H1 (cell line): ENCODE data around the gene SNX13. TPM values are rescaled to one million over a fixed set of nuclear protein-coding genes. Genes with fewer than 3 reads are reported as not detected.

Source experiments
- CTCF ChIA-PET: fragments of 300-600 bp; sonication (Branson Sonifier 250); formaldehyde crosslinking; loops from one replicate; lab custom pipeline; 2021; ENCODE audit not compliant: partially characterized antibody; lab: Charles Lee
- POLR2A ChIA-PET: fragments of 300-600 bp; sonication (Branson Sonifier 250); formaldehyde crosslinking; loops from one replicate; lab custom pipeline; 2021; ENCODE audit warnings: inconsistent platforms; ENCODE audit not compliant: partially characterized antibody; lab: Charles Lee
- DNase-seq, 2 experiments: peaks; one replicate each; pipeline versions ENCODE4 v3.0.0 to v3.0.0-alpha.2; 2010 to 2022; ENCODE audit warnings: low spot score in 2 of 2, low read depth in 1 of 2, mixed read lengths in 1 of 2
- FAIRE-seq: peaks from 2 replicates; lab custom pipeline; 2011; peaks lifted over from hg19 to GRCh38; lab: Jason Lieb, UNC
- H2AFZ ChIP-seq: 2 replicates; pipeline ENCODE4 v1.8.1; 2012; ENCODE audit warnings: low read length, inconsistent platforms
- H2AK5ac ChIP-seq: 2 replicates; pipeline ENCODE4 v1.6.1; 2013; ENCODE audit warnings: low read depth, low read length
- H2BK120ac ChIP-seq: replicated peaks from 2 replicates; pipeline ENCODE3; 2013; ENCODE audit warnings: low read depth, low read length, inconsistent platforms
- H2BK12ac ChIP-seq: 2 replicates; pipeline ENCODE4 v1.6.1; 2013; ENCODE audit warnings: low read depth, low read length
- H2BK15ac ChIP-seq: 2 replicates; pipeline ENCODE4 v1.6.1; 2013; ENCODE audit warnings: low read length
- H2BK20ac ChIP-seq: 2 replicates; pipeline ENCODE4 v1.6.1; 2013; ENCODE audit warnings: low read length
- H2BK5ac ChIP-seq: 2 replicates; pipeline ENCODE4 v1.6.1; 2013; ENCODE audit warnings: low read depth, low read length
- H3K14ac ChIP-seq: 2 replicates; pipeline ENCODE4 v1.6.1; 2013; ENCODE audit warnings: inconsistent platforms; ENCODE audit not compliant: insufficient read length
- H3K18ac ChIP-seq: 2 replicates; pipeline ENCODE4 v1.6.1; 2013; ENCODE audit warnings: low read length; ENCODE audit errors: extremely low read depth
- H3K23ac ChIP-seq: 2 replicates; pipeline ENCODE4 v1.6.1; 2013; ENCODE audit warnings: inconsistent platforms; ENCODE audit not compliant: insufficient read length
- H3K23me2 ChIP-seq: 2 replicates; pipeline ENCODE4 v1.6.1; 2013; ENCODE audit warnings: low read depth, low read length
- H3K27ac ChIP-seq: 2 replicates; pipeline ENCODE4 v1.6.1; 2011; ENCODE audit warnings: low read depth, low read length, inconsistent platforms
- H3K27me3 ChIP-seq, 4 experiments: replicated peaks in 1 of 4; 1 replicate in 1 of 4; 2 replicates in 3 of 4; pipeline versions ENCODE4 v1.6.1 to v1.8.1; 2011 to 2013; ENCODE audit warnings: low read length in 3 of 4, mild to moderate bottlenecking in 3 of 4, inconsistent platforms in 2 of 4, mixed read lengths in 2 of 4, moderate library complexity in 1 of 4; ENCODE audit not compliant: control insufficient read depth in 3 of 4, insufficient read depth in 3 of 4; ENCODE audit errors: extremely low read depth in 1 of 4
- H3K36me3 ChIP-seq, 4 experiments: 2 replicates each; pipeline versions ENCODE4 v1.6.1 to v1.8.1; 2011 to 2013; ENCODE audit warnings: mild to moderate bottlenecking in 4 of 4, low read length in 3 of 4, moderate library complexity in 2 of 4, control low read depth in 1 of 4, inconsistent platforms in 1 of 4; ENCODE audit not compliant: insufficient read depth in 4 of 4, control insufficient read depth in 2 of 4
- H3K4ac ChIP-seq: replicated peaks from 2 replicates; pipeline ENCODE3; 2013; ENCODE audit warnings: low read length, low read depth, mixed read lengths, inconsistent platforms; ENCODE audit not compliant: insufficient read length
- H3K4me1 ChIP-seq, 4 experiments: replicated peaks in 1 of 4; 1 replicate in 1 of 4; 2 replicates in 3 of 4; pipeline versions ENCODE4 v1.6.1 to v1.8.1; 2011 to 2013; ENCODE audit warnings: low read length in 3 of 4, inconsistent platforms in 2 of 4, mixed read lengths in 1 of 4; ENCODE audit not compliant: insufficient read depth in 4 of 4, control insufficient read depth in 3 of 4
- H3K4me2 ChIP-seq, 2 experiments: 2 replicates each; pipeline versions ENCODE4 v1.6.1 to v1.8.1; 2011 to 2013; ENCODE audit warnings: low read depth in 2 of 2, low read length in 2 of 2, control low read depth in 1 of 2, inconsistent platforms in 1 of 2, mild to moderate bottlenecking in 1 of 2; ENCODE audit not compliant: insufficient read depth in 1 of 2
- H3K4me3 ChIP-seq, 4 experiments: fragments of 200-600, 300-600 bp in 1 of 4; sonication (generic), shearing (Covaris generic), sonication (Bioruptor Twin) in 1 of 4; 2 replicates each; pipeline versions ENCODE4 v1.5.1 to v1.8.1; 2011 to 2016; ENCODE audit warnings: low read length in 4 of 4, low read depth in 3 of 4, control low read depth in 2 of 4, inconsistent platforms in 2 of 4, mild to moderate bottlenecking in 2 of 4, mixed read lengths in 1 of 4, moderate library complexity in 1 of 4; ENCODE audit not compliant: insufficient read depth in 2 of 4; ENCODE audit errors: extremely low read depth in 1 of 4
- H3K56ac ChIP-seq: replicated peaks from 2 replicates; pipeline ENCODE3; 2013; ENCODE audit warnings: low read depth, mild to moderate bottlenecking, mixed read lengths, low read length, inconsistent platforms; ENCODE audit not compliant: insufficient read length
- H3K79me1 ChIP-seq: 2 replicates; pipeline ENCODE4 v1.6.1; 2013; ENCODE audit warnings: low read depth, low read length, control low read depth
- H3K79me2 ChIP-seq, 2 experiments: 2 replicates each; pipeline versions ENCODE4 v1.6.1 to v1.8.1; 2012 to 2013; ENCODE audit warnings: low read length in 2 of 2, mild to moderate bottlenecking in 2 of 2, inconsistent platforms in 1 of 2; ENCODE audit not compliant: insufficient read depth in 2 of 2, control insufficient read depth in 1 of 2
- H3K9ac ChIP-seq, 4 experiments: replicated peaks in 1 of 4; 1 replicate in 1 of 4; 2 replicates in 3 of 4; pipeline versions ENCODE4 v1.6.1 to v1.8.1; 2011 to 2013; ENCODE audit warnings: low read depth in 3 of 4, low read length in 3 of 4, control low read depth in 2 of 4, mild to moderate bottlenecking in 2 of 4, moderate library complexity in 2 of 4, inconsistent platforms in 1 of 4; ENCODE audit errors: extremely low read depth in 1 of 4
- H3K9me3 ChIP-seq, 2 experiments: 2 replicates each; pipeline versions ENCODE4 v1.6.1 to v1.8.1; 2012 to 2013; ENCODE audit warnings: mild to moderate bottlenecking in 2 of 2, moderate library complexity in 2 of 2, control low read depth in 1 of 2, inconsistent platforms in 1 of 2, low read depth in 1 of 2, low read length in 1 of 2, mixed read lengths in 1 of 2; ENCODE audit not compliant: insufficient read depth in 2 of 2
- H4K20me1 ChIP-seq, 2 experiments: replicated peaks in 1 of 2; 2 replicates each; pipeline versions ENCODE3 to v1.8.1; 2011 to 2013; ENCODE audit warnings: inconsistent platforms in 2 of 2, low read length in 2 of 2, mild to moderate bottlenecking in 1 of 2; ENCODE audit not compliant: insufficient read depth in 2 of 2, control insufficient read depth in 1 of 2
- H4K5ac ChIP-seq: 2 replicates; pipeline ENCODE4 v1.6.1; 2013; ENCODE audit warnings: low read length, low read depth, mixed read lengths, inconsistent platforms; ENCODE audit not compliant: insufficient read length
- H4K8ac ChIP-seq: 2 replicates; pipeline ENCODE4 v1.8.0; 2013; ENCODE audit warnings: mild to moderate bottlenecking, moderate library complexity, low read length, inconsistent platforms; ENCODE audit not compliant: insufficient read depth; ENCODE audit errors: extremely low read depth
- H4K91ac ChIP-seq: replicated peaks from 2 replicates; pipeline ENCODE3; 2013; ENCODE audit warnings: low read length, mixed read lengths, inconsistent platforms; ENCODE audit not compliant: insufficient read length
- GABPA ChIP-seq: IDR thresholded peaks from 2 replicates; pipeline ENCODE4 v1.6.1; 2011; ENCODE audit warnings: mild to moderate bottlenecking, low read length, moderate library complexity, borderline replicate concordance; ENCODE audit not compliant: insufficient read depth
- JUN ChIP-seq: IDR thresholded peaks from 2 replicates; pipeline ENCODE4 v1.6.1; 2011; ENCODE audit warnings: low read depth, mild to moderate bottlenecking, improper control_type of control experiment, low read length
- RXRA ChIP-seq: IDR thresholded peaks from 2 replicates; pipeline ENCODE4 v1.6.1; 2011; ENCODE audit warnings: low read depth, mild to moderate bottlenecking, low read length, moderate library complexity; ENCODE audit not compliant: insufficient read depth
- polyA plus RNA-seq, 7 experiments: library from polyadenylated mRNA; depleted of rRNA in 3 of 7; stranded (reverse) in 5 of 7; unstranded in 2 of 7; fragments of >200 nt in 5 of 7; fragments of 200-250 nt in 2 of 7; gene quantifications; 1 replicate in 5 of 7; 2 replicates in 1 of 7; 4 replicates in 1 of 7; pipeline versions ENCODE4 v1.2.1 to v1.2.3, GENCODE V29; 2011 to 2013; ENCODE audit warnings: missing spikeins in 2 of 7, mixed read lengths in 2 of 7
- total RNA-seq: library from RNA; stranded (reverse); fragmentation: NEBNext Ultra II Directional; extraction: Animal tissue kit (Norgen Biotek cat#: 25700); gene quantifications from 2 replicates; pipeline ENCODE4 v1.2.1, GENCODE V29; 2021

Gene SNX13
- total and polyA plus RNA-seq, 2 of the 8 experiments (the other 6 are each of a cell fraction or from before 2014, with no cell fraction given), result 5.5 to 27.4 TPM

DNA sequence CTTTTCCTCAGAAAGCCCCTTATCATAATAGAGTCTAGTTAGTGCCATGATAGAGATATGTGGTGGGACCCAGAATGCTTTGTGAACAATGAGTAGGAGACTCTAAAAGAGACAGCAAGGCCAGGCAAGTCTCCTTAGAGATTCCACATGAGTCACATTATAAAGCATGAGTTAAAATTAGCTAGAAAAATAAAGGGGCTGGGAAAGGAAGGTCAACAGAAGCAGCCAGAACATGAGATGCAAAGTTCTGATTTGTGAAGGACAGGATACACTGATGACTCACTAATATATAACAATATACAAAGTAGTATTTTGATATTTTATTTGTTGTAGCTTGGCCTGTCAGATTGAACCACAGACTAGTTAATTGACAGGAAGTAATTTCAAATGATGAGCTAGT is 25.3 kb upstream of the SNX13 start:
- H3K23me2 ChIP-seq, result no peaks in the 10 kb centered on the region
- H3K4me3 ChIP-seq, result no peak overlapping the region
- POLR2A ChIA-PET, result interaction anchor here (1.3 kb wide), 1 partner anchor 9 kb away, joined by 3 read pairs; no protein-coding TSS in a partner anchor
- no peak overlapping the region for H3K9ac ChIP-seq
- no peak overlapping the region for H4K5ac ChIP-seq
- H3K14ac ChIP-seq, result no peak overlapping the region
- H3K4me2 ChIP-seq, result no peak overlapping the region
- FAIRE-seq, result no peak
- H3K27me3 ChIP-seq, result no peaks in the 10 kb centered on the region
- H3K79me2 ChIP-seq, result no peaks in the 10 kb centered on the region
- H2BK15ac ChIP-seq, result no peak overlapping the region
- no peak overlapping the region for H2BK20ac ChIP-seq
- H3K56ac ChIP-seq, result no peak overlapping the region
- no peak overlapping the region for H2BK120ac ChIP-seq
- CTCF ChIA-PET, result interaction anchor here (1.2 kb wide), 1 partner anchor 195 kb away, joined by 5 read pairs; no protein-coding TSS in a partner anchor
- H3K23ac ChIP-seq, result no peak overlapping the region
- no peak overlapping the region for H3K27ac ChIP-seq
- H4K91ac ChIP-seq, result no peak overlapping the region
- H2BK12ac ChIP-seq, result no peak overlapping the region
- no peak overlapping the region for H2AFZ ChIP-seq
- H3K4ac ChIP-seq, result no peak overlapping the region
- H3K4me1 ChIP-seq, result no peaks in the 10 kb centered on the region
- DNase-seq, result no peak
- no peak overlapping the region for H2AK5ac ChIP-seq
- H4K8ac ChIP-seq, result no peak overlapping the region
- no peaks in the 10 kb centered on the region for H3K79me1 ChIP-seq
- TF ChIP-seq GABPA, result no peak
- no peak for TF ChIP-seq RXRA
- no peak for TF ChIP-seq JUN
- no peaks in the 10 kb centered on the region for H3K36me3 ChIP-seq
- H3K18ac ChIP-seq, result no peak overlapping the region
- H2BK5ac ChIP-seq, result no peak overlapping the region
- H3K9me3 ChIP-seq, result no peaks in the 10 kb centered on the region
- no peaks in the 10 kb centered on the region for H4K20me1 ChIP-seq
